ENCODE data around the gene CADM4.

DNA sequence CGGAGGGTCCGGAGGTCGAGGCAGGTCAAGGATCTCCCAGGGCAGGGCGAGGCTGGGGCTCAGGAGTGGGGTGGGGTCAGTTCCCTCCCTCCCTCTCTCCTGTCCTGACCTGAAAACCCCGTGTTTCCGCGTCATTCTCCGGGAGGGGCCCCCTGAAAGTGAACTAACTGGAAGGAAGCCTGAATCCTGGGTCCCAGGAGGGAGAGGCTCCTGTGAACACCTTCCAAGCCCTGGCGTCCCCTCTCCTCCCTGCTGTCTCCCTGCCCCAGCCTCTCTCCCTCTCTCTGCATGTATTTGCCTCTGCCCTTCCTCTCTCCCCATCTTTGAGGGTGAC is 741 bp upstream of the CADM4 start:
- TF ChIP-seq CTCF (IDR thresholded peaks at IDR 0.05 in 2 of 3, conservative IDR thresholded peaks at IDR 0.05 in 1 of 3; ENCODE audit: insufficient read depth in 2 of 3, low read depth in 1 of 3, low read length in 3 of 3) = no peak
- TF ChIP-seq, protein P1, sequence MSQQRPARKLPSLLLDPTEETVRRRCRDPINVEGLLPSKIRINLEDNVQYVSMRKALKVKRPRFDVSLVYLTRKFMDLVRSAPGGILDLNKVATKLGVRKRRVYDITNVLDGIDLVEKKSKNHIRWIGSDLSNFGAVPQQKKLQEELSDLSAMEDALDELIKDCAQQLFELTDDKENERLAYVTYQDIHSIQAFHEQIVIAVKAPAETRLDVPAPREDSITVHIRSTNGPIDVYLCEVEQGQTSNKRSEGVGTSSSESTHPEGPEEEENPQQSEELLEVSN (IDR thresholded peaks at IDR 0.05; ENCODE audit: borderline replicate concordance in 1 of 2, extremely low read depth in 1 of 2, insufficient read depth in 1 of 2, insufficient read length in 1 of 2, low read depth in 1 of 2, low read length in 1 of 2, poor library complexity in 1 of 2, severe bottlenecking in 1 of 2) = no peak
- no peak for TF ChIP-seq ZFX (CRISPR knock-in tag; IDR thresholded peaks at IDR 0.05)
